Neuronal stem cell (in vitro differentiated cells): ENCODE results near the gene PRAME.

Source experiments
- DNase-seq: peaks from one replicate; pipeline ENCODE4 v3.0.0-alpha.2; 2013; ENCODE audit warnings: low spot score
- H2AFZ ChIP-seq: one replicate; pipeline ENCODE4 v1.6.1; 2013; ENCODE audit warnings: mild to moderate bottlenecking, low read length, inconsistent platforms
- H2AK5ac ChIP-seq: 2 replicates; pipeline ENCODE4 v1.6.1; 2013; ENCODE audit warnings: low read depth, mild to moderate bottlenecking, inconsistent platforms, low read length, moderate library complexity, mixed read lengths
- H2BK120ac ChIP-seq: 2 replicates; pipeline ENCODE4 v1.6.1; 2013; ENCODE audit warnings: low read depth, mild to moderate bottlenecking, inconsistent platforms, low read length, moderate library complexity, mixed read lengths
- H2BK12ac ChIP-seq: one replicate; pipeline ENCODE4 v1.6.1; 2013; ENCODE audit warnings: low read length, inconsistent platforms
- H2BK15ac ChIP-seq: 2 replicates; pipeline ENCODE4 v1.6.1; 2013; ENCODE audit warnings: mild to moderate bottlenecking, low read length, inconsistent platforms, mixed read lengths
- H2BK5ac ChIP-seq: one replicate; pipeline ENCODE4 v1.6.1; 2013; ENCODE audit warnings: inconsistent platforms, mild to moderate bottlenecking, low read length, moderate library complexity
- H3K14ac ChIP-seq: one replicate; pipeline ENCODE4 v1.6.1; 2013; ENCODE audit warnings: low read length, inconsistent platforms
- H3K18ac ChIP-seq: 2 replicates; pipeline ENCODE4 v1.6.1; 2013; ENCODE audit warnings: low read length, inconsistent platforms
- H3K23ac ChIP-seq: 2 replicates; pipeline ENCODE4 v1.6.1; 2013; ENCODE audit warnings: low read depth, mild to moderate bottlenecking, mixed read lengths, low read length, inconsistent platforms; ENCODE audit not compliant: poor library complexity
- H3K27ac ChIP-seq: replicated peaks from 3 replicates; pipeline ENCODE4 v1.5.1; 2013; ENCODE audit warnings: low read length, inconsistent platforms
- H3K27me3 ChIP-seq, 3 experiments: 2 replicates each; pipeline ENCODE4 v1.6.1; 2013; ENCODE audit warnings: low read length in 3 of 3, mild to moderate bottlenecking in 2 of 3, inconsistent platforms in 1 of 3, low read depth in 1 of 3, mixed read lengths in 1 of 3, moderate library complexity in 1 of 3; ENCODE audit not compliant: control insufficient read depth in 3 of 3, insufficient read depth in 3 of 3
- H3K36me3 ChIP-seq, 2 donors: replicated peaks in 1 of 2; 2 replicates each; pipeline ENCODE4 v1.6.1; 2013; ENCODE audit warnings: low read length in 2 of 2; ENCODE audit not compliant: control insufficient read depth in 2 of 2, insufficient read depth in 2 of 2
- H3K4ac ChIP-seq: 2 replicates; pipeline ENCODE4 v1.6.1; 2013; ENCODE audit warnings: inconsistent platforms, mild to moderate bottlenecking, low read length, moderate library complexity
- H3K4me1 ChIP-seq, 2 donors: 1 replicate in 1 of 2; 2 replicates in 1 of 2; pipeline ENCODE4 v1.6.1; 2013; ENCODE audit warnings: low read length in 2 of 2, low read depth in 1 of 2; ENCODE audit not compliant: control insufficient read depth in 2 of 2, insufficient read depth in 1 of 2
- H3K4me2 ChIP-seq: one replicate; pipeline ENCODE4 v1.6.1; 2013; ENCODE audit warnings: mild to moderate bottlenecking, low read length, inconsistent platforms; ENCODE audit not compliant: insufficient read depth, poor library complexity, severe bottlenecking
- H3K4me3 ChIP-seq, 2 donors: 2 replicates each; pipeline ENCODE4 v1.5.1; 2013; ENCODE audit warnings: low read length in 2 of 2, mild to moderate bottlenecking in 2 of 2, inconsistent platforms in 1 of 2, moderate library complexity in 1 of 2
- H3K79me1 ChIP-seq: one replicate; pipeline ENCODE4 v1.6.1; 2013; ENCODE audit warnings: low read depth, mild to moderate bottlenecking, inconsistent platforms, low read length, moderate library complexity
- H3K9ac ChIP-seq: one replicate; pipeline ENCODE4 v1.6.1; 2013; ENCODE audit warnings: mild to moderate bottlenecking, low read depth, low read length, inconsistent platforms; ENCODE audit not compliant: poor library complexity
- H3K9me3 ChIP-seq, 2 donors: replicated peaks in 1 of 2; 2 replicates each; pipeline versions ENCODE3 to v1.6.1; 2013; ENCODE audit warnings: low read length in 2 of 2, mild to moderate bottlenecking in 2 of 2, inconsistent platforms in 1 of 2, low read depth in 1 of 2, mixed read lengths in 1 of 2, moderate library complexity in 1 of 2; ENCODE audit not compliant: control insufficient read depth in 2 of 2, insufficient read depth in 1 of 2
- H4K8ac ChIP-seq: one replicate; pipeline ENCODE4 v1.6.1; 2013; ENCODE audit warnings: low read depth, mild to moderate bottlenecking, inconsistent platforms, low read length, moderate library complexity
- H4K91ac ChIP-seq: one replicate; pipeline ENCODE4 v1.6.1; 2013; ENCODE audit warnings: low read length, low read depth, mild to moderate bottlenecking, inconsistent platforms; ENCODE audit not compliant: poor library complexity
- WGBS, 2 donors: extraction: QIAGEN DNeasy Blood & Tissue Kit; methylation state at CpG; one replicate each; pipeline ENCODE4 v1.1.7; 2013; ENCODE audit warnings: missing lambda C conversion rate in 2 of 2, mixed read lengths in 1 of 2; ENCODE audit not compliant: insufficient read length in 2 of 2, insufficient replicate concordance in 1 of 2; ENCODE audit errors: extremely low coverage in 2 of 2; 5-methylcytosine and 5-hydroxymethylcytosine counted together

Gene PRAME

GRCh38 chr22:22598144-22598543 lies 39.1 kb upstream of the PRAME start:
- Histone ChIP-seq H3K27ac (no peak overlapping the region), H3K23ac (peak overlapping the region; percentile 1), H4K8ac (no peak overlapping the region)

GRCh38 chr22:22595001-22595835 lies 36.2 kb upstream of the PRAME start:
- Histone ChIP-seq H3K9ac (no peak overlapping the region), H2BK12ac (no peak overlapping the region), H3K4me2 (no peak overlapping the region), H3K4me3 (no peak overlapping the region), H2BK5ac (no peak overlapping the region), H3K27me3 (peaks cover 0 to 7% (median 0%) of the 10 kb centered on the region in 3 experiments), H2BK120ac (no peak overlapping the region), H2BK15ac (no peak overlapping the region), H2AK5ac (no peak overlapping the region), H3K14ac (no peak overlapping the region), H3K18ac (no peak overlapping the region), H3K4me1 (no peaks in the 10 kb centered on the region), H4K91ac (no peak overlapping the region), H3K23ac (no peak overlapping the region), H3K27ac (no peak overlapping the region), H2AFZ (no peak overlapping the region), H3K36me3 (no peaks in the 10 kb centered on the region), H3K9me3 (no peaks in the 10 kb centered on the region), H3K79me1 (no peaks in the 10 kb centered on the region), H4K8ac (no peak overlapping the region), H3K4ac (no peak overlapping the region)
- WGBS, 2 donors, result no CpG with 5 or more reads among the region's 5 CpGs
- DNase-seq, result no peak

More at GRCh38 chr22:22598144-22598543, 39.1 kb upstream of the PRAME start:
- Histone ChIP-seq H2BK120ac (no peak overlapping the region), H3K36me3 (no peaks in the 10 kb centered on the region), H2AK5ac (no peak overlapping the region), H3K4me1 (no peaks in the 10 kb centered on the region), H2BK15ac (no peak overlapping the region), H3K4me3 (no peak overlapping the region), H3K9ac (no peak overlapping the region), H3K27me3 (no peaks in the 10 kb centered on the region), H3K79me1 (no peaks in the 10 kb centered on the region), H4K91ac (no peak overlapping the region), H2BK12ac (no peak overlapping the region), H3K18ac (no peak overlapping the region), H3K4ac (no peak overlapping the region), H2BK5ac (no peak overlapping the region), H3K4me2 (no peak overlapping the region), H3K9me3 (peaks cover 0 to 2% of the 10 kb centered on the region in 2 donors), H3K14ac (no peak overlapping the region), H2AFZ (no peak overlapping the region)
- DNase-seq, result no peak
- no CpG with 5 or more reads among the region's 5 CpGs for WGBS, 2 donors

GRCh38 chr22:22593964-22594656 lies 35.0 kb upstream of the PRAME start:
- Histone ChIP-seq H3K4me3 (no peak overlapping the region), H3K79me1 (no peaks in the 10 kb centered on the region), H3K9ac (no peak overlapping the region), H3K4me1 (no peaks in the 10 kb centered on the region), H2AFZ (no peak overlapping the region), H3K4ac (no peak overlapping the region), H4K8ac (no peak overlapping the region), H3K14ac (no peak overlapping the region), H2BK15ac (no peak overlapping the region), H2AK5ac (no peak overlapping the region), H3K23ac (peak overlapping the region; percentile 32), H3K27me3 (peaks cover 0 to 7% (median 0%) of the 10 kb centered on the region in 3 experiments), H3K27ac (no peak overlapping the region), H3K36me3 (no peaks in the 10 kb centered on the region), H2BK12ac (no peak overlapping the region), H2BK120ac (no peak overlapping the region), H3K18ac (no peak overlapping the region), H4K91ac (no peak overlapping the region), H2BK5ac (no peak overlapping the region), H3K4me2 (no peak overlapping the region), H3K9me3 (no peaks in the 10 kb centered on the region)
- peak; percentile 29 for DNase-seq
- WGBS, 2 donors, result no CpG with 5 or more reads among the region's 10 CpGs

- Histone ChIP-seq H2BK5ac (no peak overlapping the region), H4K8ac (no peak overlapping the region), H3K18ac (no peak overlapping the region), H3K9ac (no peak overlapping the region), H3K14ac (no peak overlapping the region), H3K23ac (peak overlapping the region; percentile 11), H3K27me3 (peaks cover 0 to 7% (median 0%) of the 10 kb centered on the region in 3 experiments), H3K4me3 (no peak overlapping the region), H3K9me3 (no peaks in the 10 kb centered on the region), H2AFZ (no peak overlapping the region), H3K27ac (no peak overlapping the region), H3K4me2 (no peak overlapping the region), H3K4ac (no peak overlapping the region), H3K4me1 (no peaks in the 10 kb centered on the region), H2BK15ac (no peak overlapping the region), H2AK5ac (no peak overlapping the region), H2BK120ac (no peak overlapping the region), H3K79me1 (no peaks in the 10 kb centered on the region), H3K36me3 (no peaks in the 10 kb centered on the region), H4K91ac (no peak overlapping the region), H2BK12ac (no peak overlapping the region)
- WGBS, 2 donors, result no CpG with 5 or more reads among the region's 2 CpGs
- DNase-seq, result no peak
These were observed 34.2 kb upstream of the PRAME start for GRCh38 chr22:22593250-22593649.
